Fibroblast of lung (primary cell): ENCODE data around the gene MYOC.
"Not testable (repeated sequence)": the region's sequence is repeated elsewhere in the genome, so short reads cannot be mapped to it uniquely, and the experiment has no call there.

Experiments
- CTCF ChIP-seq, 2 donors: IDR thresholded peaks in 1 of 2; conservative IDR thresholded peaks in 1 of 2; 1 replicate in 1 of 2; 2 replicates in 1 of 2; pipeline ENCODE4 v1.5.1; 2011 to 2012; ENCODE audit warnings: low read length in 2 of 2, control low read depth in 1 of 2, inconsistent platforms in 1 of 2, low read depth in 1 of 2, mild to moderate bottlenecking in 1 of 2
- EZH2 ChIP-seq: IDR thresholded peaks from 2 replicates; pipeline ENCODE4 v1.5.1; 2012; ENCODE audit warnings: low read length, control low read depth, mild to moderate bottlenecking; ENCODE audit errors: missing control alignments

- not testable (repeated sequence) for TF ChIP-seq CTCF (conservative IDR thresholded peaks at IDR 0.05 in 1 of 2, IDR thresholded peaks at IDR 0.05 in 1 of 2; ENCODE audit: low read depth in 1 of 2, low read length in 2 of 2); EZH2
Measured at GRCh38 chr1:171603042-171603441, 49.4 kb downstream of the MYOC start.
